ENCODE results near the gene CAP1.
"Not testable (repeated sequence)": the region's sequence is repeated elsewhere in the genome, so short reads cannot be mapped to it uniquely, and the experiment has no call there.

The CAP1 gene

GRCh38 chr1:40032240-40032891 is 8.2 kb upstream of the CAP1 start:
- DNase-seq = no peak

DNA sequence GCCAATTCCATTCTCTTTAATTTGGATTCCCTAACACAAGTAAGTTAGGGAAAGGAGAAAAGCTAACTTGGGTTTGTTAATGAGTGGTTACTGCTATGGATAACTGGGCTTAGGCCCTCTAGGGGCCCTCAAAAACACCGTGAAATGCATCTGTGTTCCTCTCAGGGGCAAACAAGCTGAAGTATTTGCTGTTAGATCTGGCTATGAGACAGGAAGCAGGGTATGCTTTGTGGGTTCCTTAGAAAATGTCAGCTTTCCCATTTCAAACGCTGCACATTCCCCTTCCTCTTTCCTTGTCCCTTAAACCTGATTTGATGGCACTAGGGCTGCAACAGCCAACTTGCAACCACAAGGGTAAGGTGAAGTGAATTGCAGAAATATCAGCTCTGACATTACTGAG is 5.7 kb upstream of the CAP1 start:
- DNase-seq = no peak

DNA sequence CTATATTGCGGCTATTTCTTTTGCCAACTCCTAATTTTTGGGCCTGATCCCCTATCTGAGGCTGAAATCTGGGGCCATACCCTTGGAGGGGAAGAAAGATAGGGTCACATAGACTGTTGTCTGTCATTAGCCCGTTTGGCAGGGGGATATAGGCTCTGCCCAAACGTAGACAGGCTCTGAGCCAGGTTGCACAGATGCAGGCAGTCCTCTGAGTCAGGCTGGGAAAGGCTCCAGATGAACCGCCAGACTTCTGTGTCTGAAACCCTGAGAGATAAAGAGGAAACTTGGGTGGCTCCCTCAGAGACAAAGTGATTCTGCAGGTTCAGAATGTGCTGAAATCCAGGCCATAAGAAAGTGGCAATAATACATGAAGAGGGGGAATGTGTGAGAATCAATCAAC is 4.0 kb upstream of the CAP1 start:
- no peak for DNase-seq

- not testable (repeated sequence) for DNase-seq
Measured at GRCh38 chr1:40037254-40037653, 3.3 kb upstream of the CAP1 start.

GRCh38 chr1:40038697-40039096 is 1.8 kb upstream of the CAP1 start:
- no peak for DNase-seq

DNA sequence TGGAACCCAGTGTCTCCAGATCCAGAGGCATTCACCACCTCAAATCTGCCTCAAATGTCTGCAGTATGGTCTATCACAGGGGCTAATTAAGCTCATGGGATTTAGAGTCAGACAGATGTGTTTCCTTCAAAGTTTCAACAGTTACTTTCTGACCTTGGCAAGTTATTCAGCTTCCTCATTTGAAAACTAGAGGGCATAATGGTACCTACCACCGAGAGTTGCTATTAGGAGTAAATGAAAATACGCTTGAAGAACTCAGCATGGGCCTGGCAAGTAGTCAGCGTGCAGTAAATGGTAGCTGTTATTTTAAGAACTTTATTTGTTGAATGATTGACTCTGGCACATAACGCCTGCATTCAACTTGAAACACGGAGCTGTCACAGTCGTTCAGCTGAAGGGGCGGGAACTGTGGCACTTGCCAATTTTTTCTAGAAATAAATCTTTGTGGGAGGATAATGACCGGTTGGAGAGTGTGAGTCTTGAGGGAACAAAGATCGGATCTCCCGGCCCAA is 1.2 kb upstream of the CAP1 start:
- no peak for DNase-seq

DNA sequence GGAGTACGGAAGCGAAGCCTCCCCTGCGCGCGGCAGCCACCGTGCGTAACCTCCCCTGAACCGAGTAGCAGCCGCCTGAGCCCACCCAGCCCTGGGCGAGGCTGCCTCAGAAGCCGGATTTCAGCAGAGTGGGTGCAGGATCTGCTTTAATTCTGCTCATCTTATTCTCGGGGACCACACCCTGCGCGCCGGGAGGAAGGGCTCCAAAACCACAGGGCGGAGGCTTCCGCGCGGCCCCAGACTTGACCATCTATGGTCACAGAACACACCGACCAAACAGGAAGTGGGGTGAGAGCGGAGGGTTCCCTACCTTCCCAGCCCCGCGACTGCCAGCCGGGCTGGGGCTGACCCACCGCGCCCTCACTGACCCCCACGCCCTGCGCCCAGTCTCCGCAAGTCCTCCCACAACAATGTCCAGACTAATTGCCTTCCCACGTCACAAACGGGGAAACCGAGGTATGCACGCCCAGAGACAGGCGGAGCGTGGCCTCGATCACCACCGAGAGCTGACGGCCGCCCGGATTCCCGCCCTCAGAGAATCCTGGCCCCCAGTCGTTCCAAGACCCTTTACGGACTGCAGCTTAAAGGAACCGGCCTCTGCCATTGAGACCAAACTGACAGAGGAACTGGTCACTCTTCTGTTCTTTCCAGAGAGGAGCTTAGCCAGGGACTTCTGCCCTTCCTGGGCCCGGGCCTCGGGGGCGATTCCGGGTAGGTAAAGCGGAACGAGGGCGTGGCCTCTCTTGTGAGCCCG is 595 bp upstream of the CAP1 start:
- no peak for DNase-seq

GRCh38 chr1:40041466-40041838 is 923 bp downstream of the CAP1 start:
- DNase-seq = no peak

DNA sequence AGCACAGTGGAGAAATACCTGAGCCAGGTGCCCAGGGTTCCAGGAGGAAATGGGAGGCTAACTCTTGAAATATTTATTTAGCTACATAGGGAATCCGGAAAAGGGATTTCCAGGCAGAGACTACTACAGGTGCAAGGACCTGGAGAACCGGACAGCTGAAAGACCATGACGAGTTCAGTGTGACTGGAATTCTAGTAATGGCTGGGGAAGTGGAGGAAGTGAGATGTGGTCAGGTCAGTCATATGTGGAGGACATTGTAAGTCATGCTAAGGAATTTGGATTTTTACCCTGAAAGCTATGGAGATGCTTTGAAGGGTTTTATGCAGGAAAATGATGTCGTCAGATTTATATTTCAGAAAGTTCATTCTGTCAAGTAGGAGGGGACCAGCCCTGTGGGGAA is 1.8 kb downstream of the CAP1 start:
- DNase-seq = no peak

- DNase-seq = no peak
Measured at GRCh38 chr1:40044110-40044509, 3.6 kb downstream of the CAP1 start.

DNA sequence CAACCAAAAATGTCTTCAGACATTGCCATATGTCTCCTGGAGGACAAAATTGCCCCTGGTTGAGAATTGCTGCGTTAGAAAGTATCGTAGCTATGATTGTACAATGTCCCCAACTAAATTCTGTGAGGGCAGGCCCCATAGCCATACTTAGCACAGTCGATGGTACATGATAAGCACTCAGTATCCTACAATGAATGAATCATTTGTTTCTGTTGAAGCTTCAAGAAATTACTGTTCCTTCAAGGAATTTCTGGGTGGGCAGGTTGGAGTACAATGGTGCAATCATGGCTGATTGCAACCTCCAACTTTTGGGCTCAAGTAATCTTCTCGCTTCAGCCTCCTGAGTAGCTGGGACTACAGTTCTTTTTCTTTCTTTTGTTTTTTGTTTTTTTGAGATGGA is 4.7 kb downstream of the CAP1 start:
- no peak for DNase-seq

- no peak for DNase-seq
Measured at GRCh38 chr1:40045766-40046165, 5.2 kb downstream of the CAP1 start.

- DNase-seq = no peak
Measured at GRCh38 chr1:40047276-40047675, 6.7 kb downstream of the CAP1 start.

DNA sequence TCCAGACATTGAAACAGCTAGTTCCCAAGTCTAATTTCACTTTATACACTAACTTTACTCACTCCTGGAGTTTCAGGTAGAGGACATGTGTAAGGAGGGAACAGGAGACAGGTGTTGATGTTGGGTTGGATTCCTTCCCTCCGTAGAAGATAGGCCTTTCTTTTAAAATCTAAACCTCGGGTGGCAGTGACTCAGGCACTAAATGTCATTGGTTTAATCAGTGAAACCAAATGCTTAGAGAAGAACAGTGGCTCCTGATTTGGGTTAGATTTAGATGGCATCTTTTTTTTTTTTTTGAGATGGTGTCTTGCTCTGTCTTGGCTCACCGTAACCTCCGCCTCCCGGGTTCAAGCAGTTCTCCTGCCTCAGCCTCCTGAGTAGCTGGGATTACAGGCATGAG is 7.2 kb downstream of the CAP1 start:
- DNase-seq = no peak

- no peak for DNase-seq
Measured at GRCh38 chr1:40049725-40050124, 9.2 kb downstream of the CAP1 start.

GRCh38 chr1:40050863-40051262 is 10.3 kb downstream of the CAP1 start:
- DNase-seq = no peak

GRCh38 chr1:40053138-40053887 is 12.8 kb downstream of the CAP1 start:
- no peak for DNase-seq

DNA sequence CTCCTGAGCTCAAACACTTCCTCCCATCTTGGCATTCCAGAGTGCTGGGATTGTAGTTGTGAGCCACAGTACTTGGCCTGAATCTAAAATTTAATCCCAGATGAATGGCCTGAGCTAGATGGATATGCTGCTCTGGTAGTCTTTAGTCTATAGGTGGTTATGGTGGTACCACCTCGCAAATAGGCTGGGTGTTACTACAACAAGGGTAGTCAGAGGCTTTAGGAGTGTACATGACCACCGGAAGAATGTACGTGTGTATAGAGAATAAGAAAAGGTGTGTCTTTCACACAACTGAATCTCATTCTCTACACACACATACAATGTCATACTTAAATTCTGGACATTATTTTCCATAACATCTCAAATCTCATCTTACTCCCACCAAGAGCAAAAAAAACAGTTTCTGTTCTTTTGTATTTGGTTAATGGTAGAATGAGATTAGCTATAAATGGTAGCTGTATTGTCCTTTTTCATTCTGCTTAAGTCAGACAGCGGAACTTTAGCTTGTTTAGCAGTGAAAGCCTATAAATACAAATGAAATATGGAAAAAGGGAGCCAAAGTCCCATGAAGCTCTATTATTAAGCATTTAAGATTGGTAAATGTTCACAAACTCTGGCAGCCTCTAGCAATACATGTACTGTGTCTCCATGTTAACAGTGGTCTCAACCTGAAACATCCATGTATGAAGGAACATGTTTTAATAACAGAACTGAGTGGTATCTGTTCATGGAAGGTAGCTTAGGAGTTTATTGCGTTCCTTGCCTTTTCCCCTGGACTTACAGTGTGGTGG is 16.2 kb downstream of the CAP1 start:
- DNase-seq = no peak

- no peak for DNase-seq
Measured at GRCh38 chr1:40057310-40058030, 16.9 kb downstream of the CAP1 start.

GRCh38 chr1:40058097-40058452 is 17.5 kb downstream of the CAP1 start:
- DNase-seq = no peak

- no peak for DNase-seq
Measured at GRCh38 chr1:40058453-40059337, 18.2 kb downstream of the CAP1 start.

All from SIG-M5 (cell line).